Panc1 (cell line): ENCODE data around the gene IFNA17.

Experiments used
- CTCF ChIP-seq: fragments of 450-650 bp; IDR thresholded peaks from 2 replicates; pipeline ENCODE4 v1.5.1; 2017; ENCODE audit warnings: mild to moderate bottlenecking
- REST ChIP-seq, 2 experiments: IDR thresholded peaks; 2 replicates each; pipeline ENCODE4 v1.6.1; 2011 to 2012; ENCODE audit warnings: low read depth in 2 of 2, control low read depth in 1 of 2, low read length in 1 of 2, mild to moderate bottlenecking in 1 of 2, moderate library complexity in 1 of 2; ENCODE audit not compliant: insufficient read depth in 1 of 2
- TCF7L2 ChIP-seq: IDR thresholded peaks from 2 replicates; pipeline ENCODE4 v1.6.1; 2011; ENCODE audit warnings: mild to moderate bottlenecking, low read depth, low read length, inconsistent platforms

DNA sequence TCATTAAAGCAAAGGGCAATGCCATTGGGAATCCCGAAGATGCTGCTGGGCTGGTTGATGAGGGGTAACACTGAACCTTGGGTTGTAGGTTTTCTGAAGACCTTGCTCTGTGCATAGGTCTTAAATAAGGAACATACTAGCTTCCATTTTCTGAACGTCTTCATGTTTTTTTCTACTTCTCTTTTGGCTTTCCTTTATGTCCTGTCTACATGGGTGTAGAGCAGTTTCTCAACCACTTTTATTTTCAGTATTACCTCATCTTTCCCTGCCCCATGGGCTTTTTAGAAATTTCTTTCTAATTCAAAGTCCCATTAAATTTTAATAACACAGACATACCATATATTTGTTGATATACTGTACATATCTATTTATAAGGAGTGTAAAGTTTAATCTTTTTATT is 11.9 kb upstream of the IFNA17 start, which contains the start of gene IFNA14:
- no peak for TF ChIP-seq CTCF
- TF ChIP-seq REST (IDR thresholded peaks at IDR 0.05; ENCODE audit: insufficient read depth in 1 of 2, low read depth in 2 of 2, low read length in 1 of 2): no peak
- TF ChIP-seq TCF7L2: no peak
